Stimulated activated CD4-positive, alpha-beta T cell treated with anti-CD3 and anti-CD28 coated beads, Interleukin-2, amount 100 ng/mL, for 4 hours (primary cell): ENCODE data around the gene ZNF385B.

Source experiments
- DNase-seq: peaks from one replicate; pipeline ENCODE4 v3.0.0-alpha.2; 2020; ENCODE audit warnings: low read depth

The ZNF385B gene

DNA sequence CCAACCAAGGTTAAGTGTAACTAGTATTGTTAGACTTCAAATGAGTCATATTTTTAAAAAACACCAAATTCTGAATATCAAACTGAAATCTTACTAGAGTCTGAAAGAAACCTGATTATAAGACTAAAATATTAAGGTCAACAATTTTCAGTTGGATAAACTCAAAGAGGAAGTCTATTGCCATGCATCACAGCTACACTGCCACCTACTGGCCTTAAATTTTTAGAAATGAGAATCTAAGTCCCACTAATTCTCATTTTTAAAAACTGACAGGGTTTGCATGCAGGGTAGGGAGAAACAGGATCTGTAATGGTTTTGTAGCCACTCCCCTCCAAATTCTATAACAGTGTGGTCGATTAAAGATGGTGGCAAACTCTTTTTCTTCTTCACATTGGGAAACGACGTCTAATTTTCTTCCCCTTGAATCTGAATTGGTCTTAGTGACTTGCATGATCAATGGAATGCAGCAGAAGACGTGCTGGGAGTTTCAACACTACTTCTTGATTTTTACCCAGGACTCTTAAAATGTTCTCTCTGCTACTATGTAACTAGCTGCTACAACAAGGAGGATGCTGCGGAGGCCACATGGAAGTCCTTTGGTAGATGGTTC is 420.7 kb downstream of the ZNF385B start:
- no peak for DNase-seq

DNA sequence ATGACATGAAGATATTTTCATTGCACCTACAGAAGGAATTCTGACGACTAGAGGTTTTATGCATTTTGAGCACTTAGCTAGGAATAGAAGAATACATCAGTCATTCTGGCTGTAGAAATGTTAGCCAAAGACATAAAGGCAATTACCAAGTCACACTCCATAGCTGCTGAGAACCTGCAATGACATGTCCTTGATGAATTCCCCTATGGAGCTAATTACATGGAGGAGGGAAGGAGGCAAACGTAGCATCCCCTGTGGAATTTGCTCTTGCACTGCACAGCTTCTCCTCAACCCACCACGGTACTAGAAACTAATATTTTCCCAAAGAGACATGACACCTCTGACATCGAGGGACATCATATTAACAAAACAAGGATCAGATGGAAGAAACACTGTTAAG is 422.8 kb downstream of the ZNF385B start:
- DNase-seq, result no peak

DNA sequence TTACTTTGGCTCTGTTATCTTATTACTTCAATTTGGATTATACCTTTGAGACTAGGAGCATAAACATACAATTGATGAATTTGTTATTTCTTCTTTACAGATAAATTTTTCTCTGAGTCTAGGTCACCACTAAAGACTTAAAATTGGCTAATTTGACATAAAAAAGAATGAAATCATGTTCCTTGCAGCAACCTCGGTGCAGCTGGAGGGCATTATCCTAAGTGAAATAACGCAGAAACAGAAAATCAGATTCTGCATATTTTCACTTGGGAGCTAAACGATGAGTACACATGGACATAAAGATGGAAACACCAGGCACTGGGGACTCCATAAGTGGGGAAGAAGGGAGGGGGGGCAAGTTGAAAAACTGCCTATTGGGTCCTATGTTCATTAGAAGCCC is 424.0 kb downstream of the ZNF385B start:
- DNase-seq, result no peak

DNA sequence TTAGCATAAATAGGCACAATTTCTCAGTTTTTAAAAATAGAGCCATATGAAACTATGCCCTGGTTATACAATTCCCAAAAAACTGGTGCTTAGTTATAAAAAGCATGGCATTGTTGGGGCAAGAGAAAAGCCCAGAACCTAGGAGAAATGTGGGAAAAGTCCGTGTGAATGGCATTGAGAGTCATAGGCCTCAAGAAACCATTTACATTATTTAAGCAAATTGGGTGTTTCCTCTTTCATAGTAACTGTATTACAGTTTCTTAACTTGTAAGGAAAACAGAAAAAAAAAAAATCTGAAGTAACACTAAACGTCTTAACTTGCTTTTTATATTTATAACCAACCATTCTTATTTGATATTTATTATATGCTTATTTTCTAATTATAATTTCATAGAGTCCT is 425.8 kb downstream of the ZNF385B start:
- DNase-seq, result no peak

DNA sequence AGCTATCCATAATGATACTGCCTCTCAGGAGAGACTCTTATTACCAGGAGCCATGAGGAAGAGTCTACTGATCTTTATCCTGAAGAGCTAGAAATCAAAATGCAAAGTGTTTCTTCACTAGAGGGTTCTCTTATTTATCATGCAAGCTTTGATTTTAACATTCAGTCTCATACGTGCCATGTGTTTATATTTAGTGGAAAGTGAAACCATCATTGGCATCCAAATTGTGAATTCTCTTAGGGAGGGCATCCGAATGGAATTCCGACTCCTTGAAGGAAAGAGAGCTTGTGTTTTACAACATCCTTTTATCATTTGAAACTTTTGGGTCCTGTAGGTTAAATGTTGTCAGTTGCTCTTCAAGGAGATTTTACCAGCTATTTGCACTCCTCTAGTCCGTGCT is 426.4 kb downstream of the ZNF385B start:
- DNase-seq, result no peak

DNA sequence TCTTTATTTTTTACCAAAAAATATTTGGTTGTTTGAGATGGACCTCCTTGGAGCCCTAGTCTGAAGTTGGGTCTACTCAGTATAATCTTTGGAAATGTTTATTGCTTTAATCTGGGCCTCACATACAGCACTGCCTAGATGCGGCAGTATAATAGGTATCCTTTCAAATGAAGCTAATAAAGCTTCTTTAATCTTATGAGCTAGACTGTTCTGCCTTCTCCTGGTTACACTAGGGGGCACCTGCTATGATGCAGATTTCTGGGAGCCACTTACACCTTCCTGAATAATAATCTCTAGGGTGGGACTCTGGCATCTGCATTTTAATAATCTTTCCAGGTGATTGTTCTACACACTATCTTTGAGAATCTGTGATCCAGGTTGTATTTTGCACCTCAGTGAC is 427.1 kb downstream of the ZNF385B start:
- DNase-seq, result no peak

DNA sequence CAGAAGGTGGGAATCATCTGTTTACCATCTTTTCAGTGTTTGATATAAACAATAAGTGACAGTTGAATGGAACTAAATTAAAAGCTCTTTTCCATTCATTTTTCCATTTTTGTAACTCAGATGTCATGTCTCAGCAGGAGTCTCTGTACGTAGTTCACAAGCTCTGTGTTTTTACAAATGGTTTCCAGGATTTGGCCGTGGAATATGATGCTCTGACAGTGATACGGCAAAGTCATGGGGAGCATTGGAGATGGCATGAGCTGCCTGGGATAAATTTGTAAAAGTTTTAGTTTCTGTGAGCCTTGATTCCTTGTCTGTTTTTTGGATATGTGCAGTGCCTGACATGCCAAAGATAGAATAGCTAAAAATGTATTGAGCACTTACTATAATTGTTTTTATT is 428.7 kb downstream of the ZNF385B start:
- no peak for DNase-seq

DNA sequence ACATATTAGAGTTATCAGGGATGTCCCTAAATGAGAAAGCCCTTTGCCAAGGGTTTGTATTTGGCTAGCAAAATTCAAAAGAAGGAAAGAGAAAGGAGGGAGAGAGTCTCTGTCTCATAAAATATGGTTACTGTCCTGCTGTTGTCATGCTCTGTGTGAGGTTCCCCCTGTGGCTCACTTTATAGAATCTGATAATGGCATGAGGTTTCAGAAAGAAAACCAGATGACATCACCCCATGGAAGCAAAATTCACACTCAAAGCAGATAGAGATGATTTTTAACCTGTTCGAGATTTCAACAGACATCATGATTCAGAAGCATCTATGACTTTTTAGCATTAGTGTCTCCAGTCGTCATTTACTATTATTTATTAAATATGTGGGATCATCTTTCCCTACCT is 431.8 kb downstream of the ZNF385B start:
- DNase-seq, result no peak

DNA sequence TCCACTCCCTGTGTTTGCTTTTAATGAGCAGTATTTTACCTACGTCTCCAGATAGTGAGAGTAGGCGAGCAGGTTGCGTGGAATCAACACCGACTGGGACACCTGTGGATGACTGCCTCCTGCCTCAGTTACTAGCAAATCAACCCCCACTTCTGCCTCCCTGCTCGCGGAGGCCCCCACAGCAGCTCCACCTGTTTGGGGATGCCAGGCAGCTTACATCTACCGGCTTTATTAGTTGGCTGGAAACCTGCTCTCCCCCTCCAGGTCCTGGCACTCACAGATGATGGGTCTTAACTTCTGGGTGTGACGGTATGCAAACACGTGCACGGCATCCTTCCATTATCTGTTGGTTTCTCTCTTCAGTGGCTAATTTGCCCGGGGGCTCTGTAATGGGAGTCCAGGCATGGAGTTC is 432.3 kb downstream of the ZNF385B start:
- no peak for DNase-seq

DNA sequence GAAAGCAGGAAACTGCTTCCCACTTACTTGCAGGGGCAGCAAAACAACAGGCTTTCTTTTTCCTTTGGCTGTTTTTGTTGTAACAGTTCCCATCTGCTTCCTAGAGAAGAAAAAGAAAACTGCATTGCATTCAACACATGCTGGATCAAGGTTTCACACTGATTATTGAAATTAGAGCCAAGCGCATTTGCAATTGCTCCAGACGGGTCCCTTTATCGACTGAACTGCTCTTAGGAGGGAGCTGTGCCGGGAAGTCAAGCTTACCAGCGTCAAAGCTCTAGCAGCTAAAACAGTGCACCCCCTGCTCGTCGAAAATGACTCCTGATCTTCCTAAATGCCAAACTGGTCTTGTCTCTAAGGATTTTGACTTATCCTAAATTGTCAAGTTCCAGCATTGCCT is 432.8 kb downstream of the ZNF385B start:
- no peak for DNase-seq

DNA sequence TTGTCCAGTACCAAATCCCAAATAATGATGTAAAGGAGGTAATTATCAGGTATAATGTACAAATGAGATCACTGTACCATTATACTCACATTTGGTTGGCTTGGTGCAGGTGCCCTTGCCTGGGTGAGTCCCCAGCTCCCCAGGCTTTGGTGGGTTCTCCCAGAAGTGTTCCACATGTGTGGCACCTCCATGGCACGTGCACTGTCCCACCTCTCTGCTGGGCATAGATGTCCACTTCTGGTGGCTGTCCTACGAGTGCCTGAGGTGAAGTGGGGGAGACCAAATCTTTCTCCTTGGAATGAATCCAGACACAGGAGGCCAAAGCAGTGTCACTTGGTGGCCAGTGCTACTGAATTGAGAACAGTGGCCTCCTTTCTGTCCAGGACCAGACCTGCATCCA is 434.3 kb downstream of the ZNF385B start:
- no peak for DNase-seq

DNA sequence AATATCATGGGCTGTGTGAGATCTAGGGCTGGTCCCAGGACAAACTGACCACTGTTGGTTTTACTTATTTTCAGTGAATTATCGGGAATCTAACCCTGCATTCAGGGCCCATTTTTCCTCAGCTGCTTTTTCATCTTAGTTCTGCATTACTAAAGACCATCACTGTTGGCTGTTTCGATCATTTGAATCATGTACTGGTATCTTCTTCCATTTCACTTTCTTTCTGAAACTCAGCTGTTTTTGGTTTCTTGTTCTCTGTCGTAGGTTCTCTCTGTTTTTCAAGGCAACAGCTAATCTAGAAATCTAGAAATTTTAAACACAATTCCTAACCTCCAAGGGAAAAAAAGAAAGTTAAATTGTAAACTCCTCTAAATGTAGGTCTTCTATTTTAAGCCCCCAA is 436.8 kb downstream of the ZNF385B start:
- DNase-seq, result no peak

DNA sequence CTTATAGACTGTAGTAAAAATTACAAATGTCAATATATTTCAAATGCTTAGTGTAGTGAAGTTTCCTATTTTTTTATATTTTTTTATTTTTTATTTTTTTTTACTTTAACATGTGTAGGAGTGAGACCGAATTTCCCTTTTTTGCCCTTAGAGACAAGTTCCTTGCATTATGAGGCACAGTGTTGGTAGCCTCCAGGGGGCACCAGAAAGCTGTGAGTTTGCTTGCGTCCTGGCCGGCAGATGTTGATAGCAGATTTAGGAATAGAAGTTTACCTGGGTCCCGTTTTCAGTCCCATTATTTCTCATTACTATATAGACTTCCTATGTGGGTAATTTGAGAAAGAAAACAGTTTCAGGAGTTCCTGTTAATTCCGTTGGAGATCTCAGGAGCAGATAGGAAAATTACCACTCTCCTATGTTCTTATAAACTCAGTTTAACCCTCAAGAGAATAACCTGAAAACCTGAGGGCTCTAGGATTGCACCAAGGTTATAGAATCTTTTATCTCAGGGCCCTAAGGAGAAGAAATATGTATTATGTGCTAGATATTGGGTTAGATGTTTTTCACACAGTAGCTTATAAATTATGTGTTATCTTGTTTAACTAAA is 439.3 kb downstream of the ZNF385B start:
- peak; percentile 17 for DNase-seq

DNA sequence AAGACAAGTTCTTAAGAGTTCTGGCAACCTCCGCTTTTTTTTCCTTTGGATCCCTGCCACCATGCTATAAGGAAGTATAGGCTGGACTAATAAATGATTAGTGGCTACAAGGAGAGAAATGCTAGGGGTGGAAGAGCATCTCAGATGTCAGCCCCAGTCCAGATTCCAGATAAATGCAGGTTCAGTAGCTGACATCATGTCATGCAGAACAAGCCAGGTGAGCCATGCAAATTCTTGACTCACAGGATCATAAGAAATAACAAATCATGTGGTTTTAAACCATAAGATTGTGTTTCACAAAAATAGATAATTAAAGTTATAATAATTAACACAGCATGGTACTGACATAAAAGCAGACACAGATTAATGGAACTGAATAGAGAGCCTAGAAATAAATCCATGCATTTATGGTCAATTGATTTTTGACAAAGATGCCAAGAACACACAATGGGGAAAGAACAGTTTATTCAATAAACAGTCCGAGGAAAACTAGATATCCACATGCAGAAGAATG is 443.9 kb downstream of the ZNF385B start:
- DNase-seq, result no peak

DNA sequence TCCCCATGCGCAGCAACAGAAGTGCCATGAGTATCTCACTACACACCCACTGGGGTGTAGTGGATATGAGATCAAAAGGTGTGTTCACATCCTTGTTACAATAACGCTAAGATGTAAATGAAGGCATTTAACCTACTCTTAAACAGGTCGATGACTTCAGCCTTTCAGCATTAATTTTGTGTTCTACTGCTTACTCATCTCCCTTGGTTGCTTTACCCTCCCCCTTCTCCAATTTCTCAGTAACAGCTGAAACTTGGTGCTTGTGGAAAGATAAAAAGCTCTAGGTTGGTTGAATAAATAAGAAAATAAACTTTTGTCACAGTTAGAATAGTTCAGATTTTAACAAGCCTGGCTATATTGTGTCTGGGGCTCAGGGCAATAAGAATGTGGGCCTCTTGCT is 449.3 kb downstream of the ZNF385B start:
- no peak for DNase-seq

DNA sequence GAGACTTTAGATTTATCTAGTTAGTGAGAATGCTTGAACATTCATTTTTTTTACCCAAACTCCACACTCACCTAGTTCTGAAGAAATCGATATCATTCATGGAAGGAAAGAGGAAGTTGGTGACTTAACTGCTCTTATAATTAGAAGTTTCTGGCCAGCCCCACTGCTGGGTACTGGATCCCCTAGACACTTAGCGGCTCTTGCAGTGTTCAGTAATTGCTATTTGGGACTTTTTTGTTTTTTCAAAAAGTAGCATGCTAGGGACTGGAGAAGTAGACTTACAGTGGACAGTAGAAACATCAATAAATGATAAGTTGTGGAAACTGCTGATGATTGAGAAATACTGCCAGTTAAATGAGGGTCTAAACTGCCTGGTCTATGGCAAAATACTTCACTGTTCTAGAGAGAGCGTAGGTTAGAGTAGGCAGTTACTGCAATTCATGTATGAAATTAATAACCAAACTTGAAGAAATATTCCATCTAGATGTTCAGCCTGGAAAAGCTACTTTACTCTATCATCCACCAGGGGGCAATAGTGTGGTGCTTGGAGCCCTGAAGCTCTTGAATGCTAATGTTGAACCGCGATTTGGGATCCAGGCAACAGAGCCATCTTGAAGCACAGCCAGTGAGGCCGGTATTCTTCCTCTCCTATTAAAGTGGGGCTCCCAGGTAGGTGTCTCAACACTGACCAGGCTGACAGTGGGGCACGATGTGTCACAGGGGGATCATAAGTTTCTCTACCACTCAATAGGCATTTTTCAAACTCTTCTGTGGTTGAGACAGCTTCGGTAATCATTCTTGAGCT is 450.7 kb downstream of the ZNF385B start:
- DNase-seq, result no peak

DNA sequence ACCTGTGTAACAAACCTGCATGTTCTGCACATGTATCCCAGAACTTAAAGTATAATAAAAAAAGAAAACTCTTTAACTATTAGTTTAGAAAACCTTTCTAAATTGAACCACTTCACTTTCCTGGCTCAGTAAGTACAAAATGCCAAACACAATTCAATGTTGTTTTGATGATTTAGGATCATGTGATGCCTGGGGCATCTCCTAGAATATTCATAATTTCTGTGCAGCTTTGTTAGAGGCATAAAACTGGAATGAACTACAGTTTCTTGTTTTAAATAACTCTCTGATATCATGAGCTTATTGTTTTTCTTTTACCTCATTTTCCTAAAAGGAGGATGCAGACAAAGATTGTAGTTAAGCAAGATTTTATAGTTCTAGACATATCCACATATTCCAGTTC is 457.8 kb downstream of the ZNF385B start:
- no peak for DNase-seq

DNA sequence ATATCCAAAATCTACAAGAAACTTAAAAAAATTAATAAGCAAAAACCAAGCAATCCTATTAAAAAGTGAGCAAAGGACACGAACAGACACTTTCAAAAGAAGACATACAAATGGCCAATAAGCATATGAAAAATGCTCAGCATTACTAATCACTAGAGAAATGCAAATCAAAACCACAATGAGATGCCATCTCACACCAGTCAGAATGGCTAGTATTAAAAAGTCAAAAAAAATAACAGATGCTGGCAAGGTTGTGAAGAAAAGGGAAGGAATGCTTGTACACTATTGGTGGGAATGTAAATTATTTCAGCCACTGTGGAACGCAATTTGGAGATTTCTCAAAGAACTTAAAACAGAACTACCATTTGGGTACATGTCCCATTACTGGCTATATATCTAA is 467.9 kb downstream of the ZNF385B start:
- no peak for DNase-seq
